Frontal cortex (tissue), 4 donors: ENCODE data around the gene ASB11. TPM values are rescaled to one million over a fixed set of nuclear protein-coding genes. Genes with fewer than 3 reads are reported as not detected.
A peak's percentile ranks its signal among the peaks of the same experiment; 100 is the strongest.

Source experiments
- DNase-seq, 2 donors: peaks; one replicate each; pipeline ENCODE4 v3.0.0; 2012; ENCODE audit warnings: low spot score in 2 of 2
- FAIRE-seq: peaks from 2 replicates; lab custom pipeline; 2012; peaks lifted over from hg19 to GRCh38; lab: Jason Lieb, UNC
- total RNA-seq: library from RNA; depleted of rRNA; stranded (reverse); fragments of >200 nt; gene quantifications from one replicate; pipeline ENCODE4 v1.2.3, GENCODE V29; 2014
- donor health status: control.
- donor health status: control.
- donor health status: control.

ASB11 gene
- not detected for total RNA-seq

GRCh38 chrX:15315509-15315908, at the start of gene ASB11:
Gene ASB11 (minus strand): TSS chrX:15315640. CDS start chrX:15315605, 35 bp downstream.
- FAIRE-seq, result no peak

DNA sequence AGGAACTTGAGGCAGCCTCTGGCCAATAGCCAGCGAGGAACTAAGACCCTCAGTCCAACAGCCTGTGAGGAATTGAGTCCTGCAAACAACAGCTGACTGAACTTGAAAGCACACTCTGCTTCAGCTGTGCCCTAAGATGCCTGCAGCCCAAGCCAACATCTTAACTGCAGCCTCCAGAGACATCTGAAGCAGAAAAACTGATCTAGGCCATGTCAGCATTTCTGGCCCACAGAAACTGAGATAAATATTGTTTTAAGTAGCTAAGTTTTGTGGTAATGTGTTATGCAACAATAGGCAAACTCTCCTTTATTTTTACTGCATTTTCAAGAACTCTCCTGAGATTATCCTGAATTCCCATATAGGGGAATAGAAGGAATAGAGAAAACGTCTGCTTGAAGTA, 44.3 kb upstream of the ASB11 start:
- DNase-seq (no peak), FAIRE-seq (no peak)

More at GRCh38 chrX:15315509-15315908, at the start of gene ASB11:
- no peak for DNase-seq

DNA sequence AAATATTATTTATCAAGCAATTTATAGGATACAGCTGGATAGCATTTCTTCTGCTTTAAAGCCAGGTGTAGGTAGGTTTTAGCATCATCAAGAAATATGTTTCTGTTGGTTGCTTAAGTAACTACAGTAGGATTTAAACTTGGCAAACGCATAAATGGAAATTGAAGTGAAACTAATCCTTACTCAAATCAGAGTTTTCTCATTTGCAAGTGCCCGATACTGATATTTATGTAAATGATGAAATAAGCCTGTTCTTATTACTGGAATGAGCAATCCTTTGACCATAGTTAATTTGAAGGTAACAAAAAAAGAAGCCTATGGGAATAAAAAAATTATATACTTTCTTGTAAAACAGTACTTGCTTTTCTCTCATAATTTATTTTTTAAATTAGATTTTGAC, 43.1 kb upstream of the ASB11 start:
- FAIRE-seq (no peak), DNase-seq (no peak)

DNA sequence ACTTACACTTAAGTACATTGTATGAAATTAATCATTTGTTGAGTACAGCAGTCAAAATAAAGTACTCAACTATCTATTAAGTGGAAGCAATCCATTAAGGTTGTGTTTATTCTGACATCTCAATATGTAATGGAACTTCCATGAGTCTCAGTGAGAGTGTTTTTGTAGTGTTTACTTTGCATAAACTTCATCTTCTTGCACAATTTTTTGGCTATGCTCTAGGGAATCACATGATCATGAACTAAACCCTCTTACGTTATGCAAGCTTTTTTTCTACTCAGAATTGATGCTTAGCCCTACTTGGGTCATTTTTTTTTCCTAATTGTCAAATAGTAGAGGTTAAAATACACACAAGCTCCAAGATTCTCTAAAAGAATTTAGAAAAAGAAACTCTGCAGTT, 41.0 kb upstream of the ASB11 start:
- DNase-seq (no peak), FAIRE-seq (no peak)

DNA sequence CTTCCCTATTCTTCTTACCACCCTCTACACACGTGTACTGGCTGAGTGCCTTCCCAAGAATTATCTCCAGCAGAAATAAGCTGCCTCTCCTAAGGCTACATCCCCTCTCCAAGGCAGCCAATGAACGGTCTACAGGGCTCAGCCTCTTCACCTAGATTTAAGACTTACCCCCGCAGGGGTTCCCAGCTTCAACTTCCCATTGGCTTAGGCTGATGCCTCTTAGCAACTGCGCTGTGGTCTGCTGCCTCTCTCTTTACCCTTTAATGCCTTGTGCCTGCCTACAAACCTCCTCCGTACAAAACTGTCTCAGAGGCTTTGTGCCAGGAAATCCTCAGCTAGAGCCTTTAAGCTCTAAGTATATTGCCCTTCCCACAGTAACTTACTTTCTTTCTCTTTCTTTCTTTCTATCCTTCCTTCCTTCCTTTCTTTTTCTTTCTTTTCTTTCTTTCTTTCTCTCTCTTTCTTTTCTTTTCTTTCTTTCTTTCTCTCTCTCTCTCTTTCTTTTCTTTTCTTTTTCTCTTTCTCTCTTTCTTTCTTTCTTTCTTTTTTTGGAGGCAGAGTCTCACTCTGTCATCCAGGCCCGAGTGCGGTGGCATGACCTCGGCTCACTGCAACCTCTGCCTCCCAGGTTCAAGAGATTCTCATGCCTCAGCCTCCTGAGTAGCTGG, 35.0 kb upstream of the ASB11 start:
- no peak for DNase-seq
- no peak for FAIRE-seq

GRCh38 chrX:15349046-15349445, 33.6 kb upstream of the ASB11 start:
- DNase-seq (peak in 1 of 2 donors; percentile 23), FAIRE-seq (no peak)

- no peak for DNase-seq
- no peak for FAIRE-seq
These were observed 30.5 kb upstream of the ASB11 start for GRCh38 chrX:15345976-15346375.

DNA sequence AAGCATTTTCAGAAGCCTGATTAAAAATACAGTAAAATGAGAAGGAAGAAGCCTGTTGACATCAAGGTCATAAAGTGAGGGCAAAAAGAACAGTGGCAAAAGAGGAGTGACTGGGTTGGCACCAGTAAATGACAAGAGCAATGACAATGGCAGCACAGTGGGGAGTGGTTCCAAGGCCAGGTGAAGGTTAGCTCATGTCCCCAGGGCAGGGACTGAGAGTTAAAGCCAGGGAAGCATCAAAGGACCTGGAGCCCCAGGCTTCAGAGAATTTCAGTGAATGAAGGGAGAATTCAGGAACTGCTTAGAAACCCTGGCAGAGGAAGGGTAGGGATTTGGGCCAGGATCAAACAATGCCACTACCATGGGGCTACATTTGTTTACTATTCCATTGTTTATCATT, 28.7 kb upstream of the ASB11 start:
- no peak for FAIRE-seq
- no peak for DNase-seq

DNA sequence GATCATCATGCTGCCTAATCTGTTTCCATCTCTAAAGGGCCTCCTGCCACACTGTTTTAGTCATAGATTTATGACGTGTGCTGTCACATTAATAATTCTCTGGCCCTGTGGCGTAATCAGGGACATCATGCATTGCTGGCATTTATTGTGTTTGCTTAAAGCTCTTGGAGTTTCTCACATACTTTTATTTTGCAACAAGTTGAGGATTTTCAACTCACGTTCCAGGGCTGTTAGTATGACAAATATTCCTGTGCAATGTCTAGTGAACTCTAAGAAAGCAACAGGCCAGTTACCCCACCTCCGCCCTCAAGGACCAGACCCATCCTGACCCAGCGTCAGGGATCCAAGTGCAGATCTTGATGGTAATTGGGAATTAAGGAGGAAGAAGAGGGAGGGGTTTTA, 27.6 kb upstream of the ASB11 start:
- DNase-seq (no peak), FAIRE-seq (no peak)

- no peak for DNase-seq
- FAIRE-seq, result no peak
These were observed 25.4 kb upstream of the ASB11 start for GRCh38 chrX:15340867-15341266.

GRCh38 chrX:15336023-15336413, 20.6 kb upstream of the ASB11 start:
- FAIRE-seq (no peak), DNase-seq (no peak)

DNA sequence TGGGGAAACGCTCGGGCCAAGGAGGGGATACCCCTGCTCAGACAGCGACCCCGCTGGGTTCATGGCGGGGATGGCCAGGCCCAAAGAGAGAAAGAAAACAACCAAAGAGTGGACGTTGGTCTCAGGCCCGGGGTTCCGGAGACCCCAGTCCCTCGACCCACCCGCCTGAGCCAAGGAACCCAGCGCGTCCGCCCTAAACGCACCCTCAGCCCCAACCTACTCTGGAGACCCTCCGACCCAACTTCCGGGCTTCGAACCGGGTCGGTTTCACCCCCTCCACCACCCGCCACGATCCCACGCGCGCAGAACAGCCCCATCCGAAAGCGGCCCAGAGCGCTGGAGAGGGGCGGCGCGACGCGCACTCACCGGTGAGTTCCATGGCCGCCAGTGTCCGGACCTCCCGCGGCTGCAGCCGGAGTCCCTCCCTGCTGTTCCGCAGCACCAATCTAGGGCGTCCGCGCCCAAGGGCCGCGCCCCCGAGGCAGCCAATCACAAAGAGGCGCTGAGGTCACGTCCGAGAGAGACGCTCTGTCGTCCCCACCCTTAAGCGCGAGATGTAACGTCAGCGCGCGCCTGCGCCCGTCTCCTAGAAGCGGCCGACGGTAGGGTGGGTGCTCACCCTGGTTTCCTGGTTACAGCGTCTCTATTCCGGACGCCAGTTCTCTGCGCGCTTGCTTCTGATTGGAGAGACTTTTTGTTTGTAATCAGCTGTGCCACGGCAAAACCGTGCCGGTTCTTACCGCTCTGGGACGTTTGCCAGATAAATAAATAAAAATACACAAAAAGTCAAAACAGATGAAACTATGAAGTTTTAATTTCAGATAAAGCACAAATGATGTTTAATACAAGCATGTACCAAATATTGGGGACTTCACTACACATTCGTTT, 19.9 kb upstream of the ASB11 start, which contains the start of gene PIGA:
PIGA (minus strand) TSS at position 389 of the 888 bp plus-strand sequence. CDS start 3,593 bp downstream, outside the sequence.
- FAIRE-seq (peak; percentile 56), DNase-seq (peak; percentile 85)

- no peak for FAIRE-seq
- no peak for DNase-seq
These were observed 19.1 kb upstream of the ASB11 start for GRCh38 chrX:15334561-15334960.

DNA sequence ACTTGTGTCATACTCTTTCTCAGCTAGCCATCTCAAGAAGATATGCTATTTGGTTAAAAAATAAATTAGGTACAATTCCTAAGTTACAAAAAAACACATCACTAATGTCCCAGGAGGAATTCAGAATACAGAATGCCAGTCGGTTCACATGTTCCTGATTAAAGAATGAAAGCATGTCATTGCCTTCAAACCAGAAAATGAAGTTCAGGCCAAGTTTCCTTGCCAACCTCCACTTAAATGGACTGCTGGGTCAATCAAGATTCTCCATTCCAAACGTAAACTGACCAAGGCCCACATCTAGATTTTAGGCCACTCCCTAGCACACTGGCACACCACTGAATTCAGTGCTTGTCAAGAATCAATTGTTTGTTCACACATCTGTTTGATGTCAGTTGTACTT, 13.4 kb upstream of the ASB11 start:
- DNase-seq (no peak), FAIRE-seq (no peak)

- FAIRE-seq, result no peak
These were observed 12.7 kb upstream of the ASB11 start for GRCh38 chrX:15328131-15328530.

DNA sequence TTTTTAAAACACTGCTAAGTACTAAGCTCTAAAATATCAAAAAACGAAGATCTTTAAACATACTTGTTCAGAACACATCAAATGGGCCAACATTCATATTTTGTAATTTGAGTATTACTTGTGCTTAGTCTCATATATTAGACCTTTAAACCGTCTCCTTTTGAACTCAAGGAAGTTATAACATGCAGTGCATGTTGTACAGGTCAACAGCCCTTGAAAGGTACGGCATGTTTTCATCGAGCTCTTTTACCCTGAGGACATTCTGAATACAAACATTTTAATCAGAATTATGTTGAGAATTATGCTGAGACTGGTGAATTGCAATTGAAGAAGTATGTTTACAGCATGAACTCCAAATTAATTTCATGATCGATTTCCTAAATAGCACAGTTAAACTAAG, 7.0 kb upstream of the ASB11 start:
- DNase-seq (no peak), FAIRE-seq (no peak)

More at GRCh38 chrX:15328131-15328530, 12.7 kb upstream of the ASB11 start:
- no peak for DNase-seq

DNA sequence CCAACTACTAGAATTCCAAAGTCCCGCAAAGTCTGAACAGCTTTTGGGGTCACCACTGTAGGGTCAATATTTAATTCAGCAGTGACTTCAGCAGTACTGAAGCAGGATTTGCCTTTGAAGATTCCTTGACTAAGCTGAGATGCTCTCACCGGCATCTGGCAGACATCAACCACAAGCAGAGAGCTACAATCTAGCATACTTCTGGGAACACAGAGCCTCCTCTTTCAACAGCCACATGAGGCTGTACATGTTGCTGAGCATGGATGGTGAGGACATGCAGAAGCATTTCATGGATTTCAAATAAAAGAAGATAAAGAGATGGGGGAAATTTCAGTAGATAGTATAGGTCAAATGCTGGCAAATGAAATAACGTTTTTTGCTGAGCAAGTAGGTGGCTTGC, 6.6 kb upstream of the ASB11 start:
- FAIRE-seq, result no peak
- DNase-seq, result no peak

DNA sequence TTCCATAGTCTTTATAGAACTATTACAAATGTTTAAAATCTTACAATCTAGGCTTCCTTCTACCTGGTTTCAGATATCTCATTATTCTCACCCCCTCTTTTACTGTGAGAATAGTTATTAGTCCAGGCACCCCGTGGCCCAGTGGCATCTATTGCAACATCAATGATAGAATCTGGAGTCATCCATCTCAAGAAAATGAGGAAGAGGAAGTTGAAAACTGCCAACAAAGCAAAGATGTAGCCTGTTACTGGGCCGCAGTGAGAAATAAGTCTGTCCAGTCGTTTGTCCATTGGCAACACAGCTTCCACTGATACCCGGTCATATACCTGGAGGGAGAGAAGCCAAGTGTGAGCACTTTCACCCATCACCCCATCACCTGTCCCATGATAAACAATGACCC, 6.0 kb upstream of the ASB11 start:
- FAIRE-seq (no peak), DNase-seq (no peak)

GRCh38 chrX:15320297-15320696, 4.9 kb upstream of the ASB11 start:
- DNase-seq, result no peak
- FAIRE-seq, result no peak

DNA sequence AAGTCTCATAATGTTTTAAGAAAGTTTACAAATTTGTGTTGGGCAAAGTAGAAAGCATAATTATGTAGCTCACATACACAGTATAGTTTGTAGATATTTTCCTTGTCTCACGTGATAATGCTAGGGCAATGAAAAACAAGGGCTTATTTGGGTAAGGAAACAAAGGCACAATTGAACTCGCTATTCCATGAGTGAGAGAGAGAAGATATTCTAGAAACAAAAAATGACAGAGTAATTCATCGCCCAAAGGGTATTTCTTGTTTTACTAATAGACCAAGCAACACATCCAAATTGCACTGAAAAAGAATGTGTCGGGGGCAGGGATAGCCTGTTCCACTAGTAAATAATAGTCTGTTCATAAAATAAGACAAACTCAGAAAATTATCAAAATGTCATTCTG, 3.6 kb upstream of the ASB11 start:
- DNase-seq (no peak), FAIRE-seq (peak; percentile 36)

GRCh38 chrX:15314472-15314871, 968 bp downstream of the ASB11 start:
- FAIRE-seq (no peak), DNase-seq (no peak)
